OCI-M1 (cell line): ENCODE data around the gene DSE.
A peak's percentile ranks its signal among the peaks of the same experiment; 100 is the strongest.

Experiments used
- DNase-seq: peaks from one replicate; lab custom pipeline; 2025; lab: John Stamatoyannopoulos, UW

DSE gene

GRCh38 chr6:116476002-116476678, 105.4 kb downstream of the DSE start:
- DNase-seq, result peak; percentile 74

- no peak for DNase-seq
Observed at GRCh38 chr6:116482780-116483179, 112.0 kb downstream of the DSE start.

GRCh38 chr6:116483616-116484015, 112.9 kb downstream of the DSE start:
- DNase-seq, result no peak

- no peak for DNase-seq
Observed at GRCh38 chr6:116485559-116486184, 114.9 kb downstream of the DSE start.

GRCh38 chr6:116491610-116492330, 121.0 kb downstream of the DSE start:
- DNase-seq, result no peak

- DNase-seq, result peak; percentile 97
Observed at GRCh38 chr6:116492331-116493067, 121.8 kb downstream of the DSE start.
